Activated CD4-positive, alpha-beta memory T cell treated with anti-CD3 and anti-CD28 coated beads for 36 hours (primary cell): ENCODE data around the gene MED17. TPM values are rescaled to one million over a fixed set of nuclear protein-coding genes. Genes with fewer than 3 reads are reported as not detected.

ENCODE experiments used
- CTCF ChIA-PET: fragments of 350-600 bp; sonication (Branson Sonifier 250); formaldehyde crosslinking; loops from one replicate; lab custom pipeline; 2021; ENCODE audit warnings: antibody characterized with exemption, inconsistent platforms; lab: Charles Lee
- POLR2A ChIA-PET: fragments of 350-600 bp; sonication (Branson Sonifier 250); formaldehyde crosslinking; loops from one replicate; lab custom pipeline; 2021; ENCODE audit warnings: antibody characterized with exemption; lab: Charles Lee
- DNase-seq: peaks from one replicate; pipeline ENCODE4 v3.0.0-alpha.2; 2020
- H3K27ac Mint-ChIP-seq: one replicate; pipeline ENCODE4 v1.8.0; 2021; ENCODE audit warnings: mixed read lengths
- H3K27me3 Mint-ChIP-seq: one replicate; pipeline ENCODE4 v1.8.0; 2021; ENCODE audit warnings: mixed read lengths
- H3K36me3 Mint-ChIP-seq: one replicate; pipeline ENCODE4 v1.8.0; 2021; ENCODE audit warnings: mixed read lengths
- H3K4me1 Mint-ChIP-seq: one replicate; pipeline ENCODE4 v1.8.0; 2021; ENCODE audit warnings: low read depth, mixed read lengths
- H3K4me3 Mint-ChIP-seq: one replicate; pipeline ENCODE4 v1.8.0; 2021; ENCODE audit warnings: mild to moderate bottlenecking, mixed read lengths
- H3K9me3 Mint-ChIP-seq: one replicate; pipeline ENCODE4 v1.8.0; 2021; ENCODE audit warnings: mixed read lengths
- intact Hi-C: fragments of 100-400 bp; cut with micrococcal nuclease; formaldehyde crosslinking; loops from one replicate; pipeline ENCODE4 v1.15.1; 2023
- total RNA-seq, 2 experiments: library from RNA; stranded (reverse); gene quantifications; one replicate each; pipeline ENCODE4 v1.2.3, GENCODE V29; 2021

Gene MED17
- total RNA-seq, 2 experiments from 2014 or later: 32.3 to 34.7 TPM

GRCh38 chr11:93821617-93822016, 37.5 kb downstream of the MED17 start:
- Mint-ChIP-seq H3K4me3 (no peak overlapping the region), H3K9me3 (no peaks in the 10 kb centered on the region), H3K27ac (no peak overlapping the region), H3K36me3 (peaks cover 2% of the 10 kb centered on the region), H3K4me1 (no peaks in the 10 kb centered on the region), H3K27me3 (no peaks in the 10 kb centered on the region)
- DNase-seq: no peak
- intact Hi-C loops: no loop called here
- ChIA-PET POLR2A (no interaction called here), CTCF (no interaction called here)

GRCh38 chr11:93822359-93822758, 38.3 kb downstream of the MED17 start:
- Mint-ChIP-seq H3K9me3 (no peaks in the 10 kb centered on the region), H3K4me1 (no peaks in the 10 kb centered on the region), H3K4me3 (no peak overlapping the region), H3K36me3 (peaks cover 2% of the 10 kb centered on the region), H3K27me3 (peaks cover under 1% of the 10 kb centered on the region), H3K27ac (no peak overlapping the region)
- ChIA-PET CTCF (no interaction called here), POLR2A (no interaction called here)
- intact Hi-C loops: no loop called here
- DNase-seq: no peak

GRCh38 chr11:93823210-93823609, 39.1 kb downstream of the MED17 start:
- Mint-ChIP-seq H3K9me3 (no peaks in the 10 kb centered on the region), H3K27me3 (peaks cover 3% of the 10 kb centered on the region), H3K4me3 (no peak overlapping the region), H3K4me1 (no peaks in the 10 kb centered on the region), H3K36me3 (peaks cover 2% of the 10 kb centered on the region), H3K27ac (no peak overlapping the region)
- ChIA-PET POLR2A (no interaction called here), CTCF (no interaction called here)
- intact Hi-C loops: no loop called here
- DNase-seq: no peak

- no peaks in the 10 kb centered on the region for H3K9me3 Mint-ChIP-seq
- CTCF ChIA-PET: no interaction called here
- no peak for DNase-seq
- no peak overlapping the region for H3K27ac Mint-ChIP-seq
- no peaks in the 10 kb centered on the region for H3K36me3 Mint-ChIP-seq
- H3K27me3 Mint-ChIP-seq: peaks cover 4% of the 10 kb centered on the region
- H3K4me1 Mint-ChIP-seq: no peaks in the 10 kb centered on the region
- POLR2A ChIA-PET: interaction anchor here (0.7 kb wide), 1 partner anchor 1200 kb away, joined by 3 read pairs; no protein-coding TSS in a partner anchor
- no peak overlapping the region for H3K4me3 Mint-ChIP-seq
- intact Hi-C loops: no loop called here
Observed at GRCh38 chr11:93827363-93827762, 43.3 kb downstream of the MED17 start.

- ChIA-PET CTCF (no interaction called here), POLR2A (no interaction called here)
- no peak overlapping the region for H3K4me3 Mint-ChIP-seq
- H3K9me3 Mint-ChIP-seq: no peaks in the 10 kb centered on the region
- no peaks in the 10 kb centered on the region for H3K36me3 Mint-ChIP-seq
- no peak for DNase-seq
- H3K4me1 Mint-ChIP-seq: no peaks in the 10 kb centered on the region
- intact Hi-C loops: no loop called here
- peaks cover 4% of the 10 kb centered on the region for H3K27me3 Mint-ChIP-seq
- H3K27ac Mint-ChIP-seq: no peak overlapping the region
Observed at GRCh38 chr11:93829598-93829997, 45.5 kb downstream of the MED17 start.

GRCh38 chr11:93831343-93832127, 47.5 kb downstream of the MED17 start:
- H3K4me3 Mint-ChIP-seq: no peak overlapping the region
- ChIA-PET CTCF (no interaction called here), POLR2A (no interaction called here)
- H3K36me3 Mint-ChIP-seq: no peaks in the 10 kb centered on the region
- DNase-seq: no peak
- peaks cover 4% of the 10 kb centered on the region for H3K27me3 Mint-ChIP-seq
- no peaks in the 10 kb centered on the region for H3K4me1 Mint-ChIP-seq
- H3K27ac Mint-ChIP-seq: no peak overlapping the region
- H3K9me3 Mint-ChIP-seq: no peaks in the 10 kb centered on the region
- intact Hi-C loops: no loop called here

- intact Hi-C loops: no loop called here
- ChIA-PET POLR2A (no interaction called here), CTCF (no interaction called here)
- Mint-ChIP-seq H3K9me3 (no peaks in the 10 kb centered on the region), H3K27me3 (peaks cover 1% of the 10 kb centered on the region), H3K36me3 (no peaks in the 10 kb centered on the region), H3K4me3 (no peak overlapping the region), H3K4me1 (no peaks in the 10 kb centered on the region), H3K27ac (no peak overlapping the region)
- no peak for DNase-seq
Observed at GRCh38 chr11:93832780-93833179, 48.7 kb downstream of the MED17 start.

- Mint-ChIP-seq H3K27ac (no peak overlapping the region), H3K36me3 (no peaks in the 10 kb centered on the region), H3K4me3 (no peak overlapping the region), H3K9me3 (no peaks in the 10 kb centered on the region), H3K27me3 (no peaks in the 10 kb centered on the region), H3K4me1 (no peaks in the 10 kb centered on the region)
- ChIA-PET POLR2A (no interaction called here), CTCF (no interaction called here)
- DNase-seq: no peak
- intact Hi-C loops: no loop called here
Observed at GRCh38 chr11:93838967-93839366, 54.9 kb downstream of the MED17 start.

- DNase-seq: no peak
- H3K4me1 Mint-ChIP-seq: no peaks in the 10 kb centered on the region
- no peak overlapping the region for H3K27ac Mint-ChIP-seq
- no peaks in the 10 kb centered on the region for H3K27me3 Mint-ChIP-seq
- POLR2A ChIA-PET: no interaction called here
- H3K36me3 Mint-ChIP-seq: no peaks in the 10 kb centered on the region
- CTCF ChIA-PET: no interaction called here
- intact Hi-C loops: no loop called here
- H3K4me3 Mint-ChIP-seq: no peak overlapping the region
- H3K9me3 Mint-ChIP-seq: no peaks in the 10 kb centered on the region
Observed at GRCh38 chr11:93840180-93840579, 56.1 kb downstream of the MED17 start.

- CTCF ChIA-PET: no interaction called here
- no peaks in the 10 kb centered on the region for H3K9me3 Mint-ChIP-seq
- intact Hi-C loops: no loop called here
- no peaks in the 10 kb centered on the region for H3K36me3 Mint-ChIP-seq
- no peaks in the 10 kb centered on the region for H3K4me1 Mint-ChIP-seq
- H3K27ac Mint-ChIP-seq: no peak overlapping the region
- no peaks in the 10 kb centered on the region for H3K27me3 Mint-ChIP-seq
- no peak for DNase-seq
- no peak overlapping the region for H3K4me3 Mint-ChIP-seq
- POLR2A ChIA-PET: no interaction called here
Observed at GRCh38 chr11:93840981-93841380, 56.9 kb downstream of the MED17 start.

- no peak for DNase-seq
- no peaks in the 10 kb centered on the region for H3K9me3 Mint-ChIP-seq
- no peak overlapping the region for H3K27ac Mint-ChIP-seq
- no peaks in the 10 kb centered on the region for H3K27me3 Mint-ChIP-seq
- H3K4me3 Mint-ChIP-seq: no peak overlapping the region
- H3K36me3 Mint-ChIP-seq: no peaks in the 10 kb centered on the region
- ChIA-PET CTCF (interaction anchor here (0.6 kb wide), 1 partner anchor 662 kb away, joined by 5 read pairs; no protein-coding TSS in a partner anchor), POLR2A (no interaction called here)
- no peaks in the 10 kb centered on the region for H3K4me1 Mint-ChIP-seq
- intact Hi-C loops: no loop called here
Observed at GRCh38 chr11:93841446-93841845, 57.4 kb downstream of the MED17 start.

- Mint-ChIP-seq H3K27ac (no peak overlapping the region), H3K4me3 (no peak overlapping the region), H3K36me3 (no peaks in the 10 kb centered on the region), H3K9me3 (no peaks in the 10 kb centered on the region), H3K27me3 (no peaks in the 10 kb centered on the region), H3K4me1 (no peaks in the 10 kb centered on the region)
- ChIA-PET POLR2A (no interaction called here), CTCF (interaction anchor here (0.6 kb wide), 1 partner anchor 661 kb away, joined by 5 read pairs; no protein-coding TSS in a partner anchor)
- no peak for DNase-seq
- intact Hi-C loops: no loop called here
Observed at GRCh38 chr11:93842034-93842433, 58.0 kb downstream of the MED17 start.

GRCh38 chr11:93842461-93842860, 58.4 kb downstream of the MED17 start:
- no peak for DNase-seq
- intact Hi-C loops: no loop called here
- ChIA-PET CTCF (no interaction called here), POLR2A (no interaction called here)
- no peak overlapping the region for H3K27ac Mint-ChIP-seq
- H3K9me3 Mint-ChIP-seq: no peaks in the 10 kb centered on the region
- H3K4me1 Mint-ChIP-seq: no peaks in the 10 kb centered on the region
- no peak overlapping the region for H3K4me3 Mint-ChIP-seq
- H3K36me3 Mint-ChIP-seq: no peaks in the 10 kb centered on the region
- no peaks in the 10 kb centered on the region for H3K27me3 Mint-ChIP-seq
